Tibial nerve (tissue), 4 donors: ENCODE data around the gene ZNF692. TPM values are rescaled to one million over a fixed set of nuclear protein-coding genes. Genes with fewer than 3 reads are reported as not detected.

ENCODE experiments used
- DNase-seq, 2 donors: peaks; one replicate each; pipeline ENCODE4 v3.0.0-alpha.2; 2019; ENCODE audit warnings: low spot score in 2 of 2
- H3K27ac ChIP-seq, 4 donors: fragments of 200-600 bp; sonication (generic) in 3 of 4; one replicate each; pipeline ENCODE4 v1.5.1; 2017 to 2019; ENCODE audit warnings: mild to moderate bottlenecking in 1 of 4
- H3K27me3 ChIP-seq, 2 donors: fragments of 200-600 bp; sonication (generic) in 1 of 2; one replicate each; pipeline versions ENCODE4 v1.5.1 to v1.6.0; 2017 to 2019
- H3K36me3 ChIP-seq, 3 donors: fragments of 200-600 bp; sonication (generic); one replicate each; pipeline ENCODE4 v1.5.1; 2018 to 2019
- H3K4me1 ChIP-seq, 4 donors: fragments of 200-600 bp; sonication (generic) in 3 of 4; one replicate each; pipeline ENCODE4 v1.5.1; 2017 to 2019
- H3K4me3 ChIP-seq, 4 donors: fragments of 200-600 bp; sonication (generic) in 3 of 4; one replicate each; pipeline ENCODE4 v1.5.1; 2017 to 2019; ENCODE audit warnings: mild to moderate bottlenecking in 1 of 4, moderate library complexity in 1 of 4
- H3K9me3 ChIP-seq, 4 donors: fragments of 200-600 bp; sonication (generic) in 3 of 4; one replicate each; pipeline ENCODE4 v1.5.1; 2017 to 2019
- EP300 ChIP-seq, 2 donors: sonication (generic); formaldehyde crosslinking; IDR thresholded peaks; one replicate each; pipeline ENCODE4 v1.6.1; 2017; ENCODE audit warnings: antibody characterized with exemption in 2 of 2, mild to moderate bottlenecking in 1 of 2
- POLR2A ChIP-seq, 2 donors: fragments of 450-650 bp; IDR thresholded peaks; one replicate each; pipeline ENCODE4 v1.6.1; 2017; ENCODE audit warnings: antibody characterized with exemption in 2 of 2, mild to moderate bottlenecking in 2 of 2, moderate library complexity in 2 of 2
- WGBS, 2 donors: methylation state at CpG; one replicate each; pipeline ENCODE4 v1.1.5; 2018; 5-methylcytosine and 5-hydroxymethylcytosine counted together
- total RNA-seq, 4 donors: library from RNA; depleted of rRNA; stranded (reverse); fragments of >200 nt; gene quantifications; one replicate each; pipeline ENCODE4 v1.1.0, GENCODE V29; 2016
- TF ChIP-seq, protein P1 (sequence below), 5 experiments: fragments of 200-600 bp in 3 of 5; fragments of 450-650 bp in 2 of 5; sonication (generic) in 3 of 5; IDR thresholded peaks; one replicate each; pipeline ENCODE4 v1.5.1; 2016 to 2019; ENCODE audit warnings: antibody characterized with exemption in 5 of 5, mild to moderate bottlenecking in 3 of 5, moderate library complexity in 2 of 5

ZNF692 gene
- total RNA-seq, 4 donors from 2014 or later, result 40.8 to 118 (median 68.5) TPM

DNA sequence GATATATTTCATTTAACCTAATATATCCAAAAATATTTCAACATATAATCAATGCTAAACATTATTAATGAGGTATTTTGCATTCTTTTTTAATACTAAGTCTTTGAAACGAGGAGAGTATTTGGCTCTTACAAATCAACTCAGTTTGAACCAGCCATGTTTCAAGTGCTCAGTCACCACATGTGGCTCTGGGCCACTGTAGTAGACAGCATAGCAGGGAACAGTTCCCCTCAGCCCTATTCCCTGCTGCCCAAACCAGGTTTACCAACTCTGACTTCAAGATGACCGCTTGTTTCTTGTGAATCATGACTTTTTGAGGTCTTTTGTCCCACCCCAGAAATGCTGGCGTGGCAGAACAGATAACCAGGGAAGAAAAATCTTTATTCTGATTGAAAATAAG is 15.2 kb downstream of the ZNF692 start:
- H3K9me3 ChIP-seq, result no peaks in the 10 kb centered on the region
- peaks cover 0 to 49% (median 31%) of the 10 kb centered on the region in 3 donors for H3K36me3 ChIP-seq
- no peaks in the 10 kb centered on the region for H3K27me3 ChIP-seq
- TF ChIP-seq, protein P1, sequence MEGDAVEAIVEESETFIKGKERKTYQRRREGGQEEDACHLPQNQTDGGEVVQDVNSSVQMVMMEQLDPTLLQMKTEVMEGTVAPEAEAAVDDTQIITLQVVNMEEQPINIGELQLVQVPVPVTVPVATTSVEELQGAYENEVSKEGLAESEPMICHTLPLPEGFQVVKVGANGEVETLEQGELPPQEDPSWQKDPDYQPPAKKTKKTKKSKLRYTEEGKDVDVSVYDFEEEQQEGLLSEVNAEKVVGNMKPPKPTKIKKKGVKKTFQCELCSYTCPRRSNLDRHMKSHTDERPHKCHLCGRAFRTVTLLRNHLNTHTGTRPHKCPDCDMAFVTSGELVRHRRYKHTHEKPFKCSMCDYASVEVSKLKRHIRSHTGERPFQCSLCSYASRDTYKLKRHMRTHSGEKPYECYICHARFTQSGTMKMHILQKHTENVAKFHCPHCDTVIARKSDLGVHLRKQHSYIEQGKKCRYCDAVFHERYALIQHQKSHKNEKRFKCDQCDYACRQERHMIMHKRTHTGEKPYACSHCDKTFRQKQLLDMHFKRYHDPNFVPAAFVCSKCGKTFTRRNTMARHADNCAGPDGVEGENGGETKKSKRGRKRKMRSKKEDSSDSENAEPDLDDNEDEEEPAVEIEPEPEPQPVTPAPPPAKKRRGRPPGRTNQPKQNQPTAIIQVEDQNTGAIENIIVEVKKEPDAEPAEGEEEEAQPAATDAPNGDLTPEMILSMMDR (IDR thresholded peaks at IDR 0.05), result no peak
- TF ChIP-seq POLR2A (IDR thresholded peaks at IDR 0.05) (no peak), EP300 (IDR thresholded peaks at IDR 0.05) (no peak)
- no peak overlapping the region for H3K27ac ChIP-seq
- WGBS, 2 donors, result 88 to 93% methylated on average over 3 of the region's 3 CpGs
- no peak for DNase-seq
- peaks cover 0 to 44% (median 21%) of the 10 kb centered on the region in 4 donors for H3K4me1 ChIP-seq
- no peak overlapping the region for H3K4me3 ChIP-seq

DNA sequence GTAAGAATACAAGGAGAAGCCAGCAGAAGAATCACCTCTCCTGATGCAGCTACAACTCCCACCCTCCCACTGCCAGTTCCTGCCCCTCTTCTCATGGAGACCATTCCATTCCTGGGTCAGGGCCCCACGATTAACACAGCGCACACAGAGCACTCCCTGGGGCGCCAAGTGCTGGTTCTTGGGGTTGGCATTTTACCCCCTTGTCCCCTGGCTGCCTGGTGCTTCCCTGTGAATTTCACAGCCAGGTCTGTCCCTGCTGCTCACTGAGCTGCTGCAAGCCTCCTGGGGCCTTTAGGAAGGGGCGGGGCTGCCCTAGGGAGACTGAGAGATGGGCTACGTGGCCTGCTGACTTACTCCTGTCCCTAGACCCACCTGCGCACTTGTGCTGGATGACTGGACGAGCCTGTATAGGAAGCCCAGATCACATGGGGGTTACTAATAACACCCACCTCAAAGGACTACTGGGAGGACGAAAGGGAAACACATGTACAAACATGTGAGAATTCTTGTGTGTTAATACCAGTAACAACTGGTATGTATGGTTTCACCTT is 16.0 kb downstream of the ZNF692 start:
- WGBS, 2 donors, result 80 to 89% methylated on average over 8 of the region's 8 CpGs
- no peak overlapping the region for H3K4me3 ChIP-seq
- H3K9me3 ChIP-seq, result no peaks in the 10 kb centered on the region
- H3K36me3 ChIP-seq, result peaks cover 0 to 41% (median 22%) of the 10 kb centered on the region in 3 donors
- DNase-seq, result no peak
- no peaks in the 10 kb centered on the region for H3K27me3 ChIP-seq
- peak overlapping the region in 1 of 4 donors; percentile 13 for H3K27ac ChIP-seq
- TF ChIP-seq, protein P1 (IDR thresholded peaks at IDR 0.05), result no peak
- TF ChIP-seq EP300 (IDR thresholded peaks at IDR 0.05), result no peak
- TF ChIP-seq POLR2A (IDR thresholded peaks at IDR 0.05), result no peak
- peaks cover 0 to 44% (median 21%) of the 10 kb centered on the region in 4 donors for H3K4me1 ChIP-seq

DNA sequence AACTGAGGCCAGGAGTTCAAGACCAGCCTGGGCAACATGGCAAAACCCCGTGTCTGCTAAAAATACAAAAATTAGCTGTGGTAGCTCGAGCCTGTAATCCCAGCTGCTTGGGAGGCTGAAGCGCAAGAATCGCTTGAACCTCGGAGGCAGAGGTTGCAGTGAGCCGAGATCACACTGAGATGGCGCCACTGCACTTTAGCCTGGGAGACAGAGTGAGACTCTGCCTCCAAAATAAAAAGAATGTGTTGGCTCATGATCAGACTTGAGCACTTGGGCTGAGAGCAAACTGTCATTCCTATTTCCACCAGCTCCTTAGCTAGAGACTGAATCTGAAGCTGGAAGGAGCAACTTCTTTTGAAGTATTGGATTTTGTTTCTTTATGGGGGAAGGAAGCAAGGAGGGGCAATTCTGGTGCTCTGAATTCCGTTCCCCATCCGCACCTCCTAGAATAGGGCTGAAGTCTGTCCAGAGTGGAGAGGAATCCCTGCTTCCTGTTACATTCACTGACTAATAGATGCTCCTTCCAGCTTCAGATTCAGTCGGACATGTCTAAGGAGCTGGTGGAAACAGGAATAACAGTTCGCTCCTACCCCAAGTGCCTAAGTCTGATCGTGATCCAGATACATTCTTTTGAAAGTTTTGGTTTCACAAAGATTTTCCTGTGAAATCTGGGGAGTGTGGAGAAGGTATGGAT is 17.0 kb downstream of the ZNF692 start:
- Histone ChIP-seq H3K27ac (peak overlapping the region in 2 of 4 donors; percentile 37 to 49), H3K4me1 (peaks cover 0 to 51% (median 21%) of the 10 kb centered on the region in 4 donors), H3K9me3 (no peaks in the 10 kb centered on the region), H3K36me3 (peaks cover 0 to 31% (median 12%) of the 10 kb centered on the region in 3 donors), H3K27me3 (no peaks in the 10 kb centered on the region), H3K4me3 (no peak overlapping the region)
- TF ChIP-seq EP300 (IDR thresholded peaks at IDR 0.05) (no peak), POLR2A (IDR thresholded peaks at IDR 0.05) (no peak)
- TF ChIP-seq, protein P1 (IDR thresholded peaks at IDR 0.05), result peak in 4 of 5 experiments; percentile 35 to 49 (median 42)
- 32 to 37% methylated on average over 12 of the region's 12 CpGs for WGBS, 2 donors
- DNase-seq, result peak in 1 of 2 donors; percentile 47

DNA sequence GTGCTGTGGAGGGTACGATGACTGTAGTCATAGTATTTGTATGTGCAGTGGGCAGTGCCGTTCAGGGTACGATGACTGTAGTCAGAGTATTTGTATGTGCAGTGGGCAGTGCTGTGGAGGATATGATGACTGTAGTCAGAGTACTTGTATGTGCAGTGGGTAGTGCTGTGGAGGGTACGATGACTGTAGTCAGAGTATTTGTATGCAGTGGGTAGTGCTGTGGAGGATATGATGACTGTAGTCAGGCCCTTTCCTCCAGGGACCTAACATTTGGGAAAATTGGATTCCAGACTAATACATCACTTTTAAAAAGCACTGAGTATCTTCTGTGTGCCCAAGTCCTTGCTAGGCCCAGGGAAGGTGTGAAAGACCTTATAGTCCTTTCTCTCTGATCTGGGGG is 17.9 kb downstream of the ZNF692 start:
- no peak for TF ChIP-seq POLR2A (IDR thresholded peaks at IDR 0.05)
- TF ChIP-seq, protein P1 (IDR thresholded peaks at IDR 0.05), result no peak
- TF ChIP-seq EP300 (IDR thresholded peaks at IDR 0.05), result no peak
- H3K27me3 ChIP-seq, result no peaks in the 10 kb centered on the region
- DNase-seq, result no peak
- H3K4me3 ChIP-seq, result no peak overlapping the region
- WGBS, 2 donors, result 87 to 95% methylated on average over 4 of the region's 4 CpGs
- H3K4me1 ChIP-seq, result peaks cover 0 to 51% (median 21%) of the 10 kb centered on the region in 4 donors
- H3K27ac ChIP-seq, result peak overlapping the region in 1 of 4 donors; percentile 37
- peaks cover 0 to 22% (median 6%) of the 10 kb centered on the region in 3 donors for H3K36me3 ChIP-seq
- H3K9me3 ChIP-seq, result no peaks in the 10 kb centered on the region

DNA sequence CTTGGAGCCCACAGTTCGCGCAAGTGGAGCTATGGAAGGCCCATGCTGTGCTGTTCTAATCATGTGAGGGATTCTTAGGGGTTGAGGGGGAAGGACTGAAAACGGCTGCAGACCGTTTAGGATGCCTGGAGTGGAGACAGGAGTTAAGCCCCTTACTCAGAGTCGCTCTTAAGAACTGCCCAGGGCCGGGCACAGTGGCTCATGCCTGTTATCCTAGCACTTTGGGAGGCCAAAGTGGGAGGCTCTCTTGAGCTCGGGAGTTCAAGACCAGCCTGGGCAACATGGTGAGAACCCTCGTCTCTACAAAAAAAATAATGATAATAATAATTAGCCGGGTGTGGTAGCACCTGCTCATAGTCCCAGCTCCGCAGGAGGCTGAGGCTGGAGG is 19.7 kb downstream of the ZNF692 start:
- Histone ChIP-seq H3K4me3 (peak overlapping the region; percentile 81 to 99 (median 92)), H3K4me1 (peaks cover 0 to 51% (median 21%) of the 10 kb centered on the region in 4 donors), H3K27me3 (no peaks in the 10 kb centered on the region), H3K27ac (peak overlapping the region; percentile 99 to 100 (median 100)), H3K9me3 (no peaks in the 10 kb centered on the region), H3K36me3 (peaks cover 0 to 4% (median 0%) of the 10 kb centered on the region in 3 donors)
- TF ChIP-seq POLR2A (IDR thresholded peaks at IDR 0.05), result no peak
- TF ChIP-seq, protein P1 (IDR thresholded peaks at IDR 0.05), result no peak
- TF ChIP-seq EP300 (IDR thresholded peaks at IDR 0.05), result no peak
- DNase-seq, result no peak
- 14 to 18% methylated on average over 10 of the region's 10 CpGs for WGBS, 2 donors
